NCI-H1105 treated with DMSO at 0.1 percent for 48 hours (cell line): ENCODE data around the gene COL23A1.

Source experiments
- DNase-seq: peaks from one replicate; lab custom pipeline; 2025; lab: John Stamatoyannopoulos, UW

The COL23A1 gene

DNA sequence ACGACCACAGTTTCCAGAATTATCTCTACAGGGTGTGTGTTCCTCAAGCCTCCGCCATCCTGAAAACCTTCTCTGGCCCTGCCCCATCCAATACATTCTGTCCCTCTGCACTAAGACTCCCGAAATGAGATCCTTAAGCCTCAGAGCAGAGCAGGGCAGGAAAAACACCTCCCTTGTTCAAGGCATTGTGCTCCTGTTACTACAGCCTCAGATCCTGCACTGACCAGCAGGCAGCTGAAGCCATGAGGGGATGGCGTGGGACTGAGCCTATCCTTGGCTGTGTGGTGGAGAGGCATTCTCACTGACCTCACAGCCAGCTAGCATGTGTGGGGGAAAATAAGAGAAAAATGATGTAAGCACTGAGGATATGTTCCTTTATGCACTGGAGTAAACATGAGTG is 250.9 kb downstream of the COL23A1 start:
- DNase-seq: no peak

DNA sequence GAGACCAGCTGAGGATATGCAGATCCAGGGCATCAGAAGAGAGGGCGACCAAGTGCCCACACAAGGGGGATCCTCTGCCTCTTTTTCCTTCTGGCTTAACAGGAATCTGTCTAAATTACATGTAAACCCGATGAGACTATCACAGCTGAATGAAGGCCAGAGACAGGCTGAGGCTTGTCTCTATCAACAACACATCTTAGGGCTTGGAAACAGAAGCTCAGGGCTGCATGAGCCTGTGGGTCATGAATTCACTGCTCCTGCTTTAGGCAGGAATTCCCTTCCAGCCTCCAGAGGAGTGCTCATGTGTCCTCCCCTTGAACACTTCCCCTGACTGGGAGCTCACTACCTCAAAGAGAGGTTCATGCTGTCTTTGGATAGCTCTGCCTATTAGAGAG is 251.4 kb downstream of the COL23A1 start:
- peak; percentile 9 for DNase-seq

DNA sequence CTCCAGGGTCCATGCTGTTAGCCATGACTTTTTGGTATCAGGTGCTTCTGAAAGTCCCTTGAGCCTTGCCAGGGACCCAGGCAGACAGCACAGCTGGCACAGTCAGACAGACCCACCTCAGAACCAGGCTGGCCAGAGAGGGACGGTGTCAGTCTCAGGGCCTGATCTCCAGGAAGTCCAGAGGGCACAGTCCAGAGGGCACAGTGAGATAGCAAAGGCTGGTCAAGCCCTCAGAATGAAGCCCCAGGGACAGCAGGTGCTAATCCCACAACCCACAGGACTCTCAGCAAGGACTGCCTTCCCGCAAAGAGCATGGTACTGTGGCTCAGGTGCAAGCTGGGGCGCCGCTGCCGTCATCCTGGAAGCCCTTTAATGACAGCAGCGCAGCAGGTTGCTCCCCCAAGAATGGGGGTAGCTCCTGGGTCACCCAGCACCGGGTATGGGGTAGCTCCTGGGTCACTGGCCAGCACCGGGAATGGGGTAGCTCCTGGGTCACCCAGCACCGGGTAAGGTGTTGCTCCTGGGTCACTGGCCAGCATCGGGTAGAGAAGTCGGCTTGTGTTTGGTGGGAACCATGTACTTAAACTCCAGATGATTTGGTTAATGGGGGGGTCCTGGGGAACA is 252.0 kb downstream of the COL23A1 start:
- DNase-seq: no peak

DNA sequence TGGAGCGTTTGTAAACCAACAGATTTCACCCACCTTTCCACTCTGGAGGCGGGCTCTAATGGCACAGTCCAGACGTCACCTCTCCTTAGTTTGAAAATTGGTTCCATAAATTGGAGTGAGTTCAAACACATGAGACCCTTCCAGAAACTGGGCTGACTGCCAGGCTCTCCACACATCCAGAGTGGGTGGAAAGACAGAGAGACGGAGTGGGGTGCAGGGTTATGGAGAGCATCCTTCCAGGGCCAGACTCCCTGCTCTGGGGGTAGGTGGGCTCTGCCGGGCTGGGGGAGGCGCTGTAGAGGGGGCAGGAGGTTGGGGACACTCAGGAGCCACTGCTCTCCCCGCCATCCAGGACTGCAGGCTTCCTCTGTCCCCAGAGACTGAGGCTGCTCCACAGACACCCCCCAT is 252.9 kb downstream of the COL23A1 start:
- DNase-seq: peak; percentile 55

DNA sequence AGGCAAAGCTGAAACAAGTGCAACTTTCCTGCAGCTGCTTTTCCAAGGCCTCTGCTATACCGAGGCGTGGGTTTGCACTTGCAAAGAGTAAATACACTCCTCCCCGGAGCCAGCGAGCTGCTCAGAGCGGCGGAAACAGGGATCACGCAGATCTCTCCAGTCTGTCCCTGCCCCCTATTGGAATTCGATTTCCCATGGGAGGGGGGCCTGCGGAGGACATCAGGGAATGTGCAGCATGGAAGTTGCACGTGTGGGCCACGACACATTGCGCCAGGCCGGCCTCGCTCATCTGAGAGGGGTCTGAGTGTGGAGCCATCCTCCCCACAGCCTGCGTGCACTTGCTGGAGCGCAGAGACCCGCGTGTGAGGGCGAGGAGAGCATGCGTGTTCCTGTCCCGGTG is 253.3 kb downstream of the COL23A1 start:
- no peak for DNase-seq

DNA sequence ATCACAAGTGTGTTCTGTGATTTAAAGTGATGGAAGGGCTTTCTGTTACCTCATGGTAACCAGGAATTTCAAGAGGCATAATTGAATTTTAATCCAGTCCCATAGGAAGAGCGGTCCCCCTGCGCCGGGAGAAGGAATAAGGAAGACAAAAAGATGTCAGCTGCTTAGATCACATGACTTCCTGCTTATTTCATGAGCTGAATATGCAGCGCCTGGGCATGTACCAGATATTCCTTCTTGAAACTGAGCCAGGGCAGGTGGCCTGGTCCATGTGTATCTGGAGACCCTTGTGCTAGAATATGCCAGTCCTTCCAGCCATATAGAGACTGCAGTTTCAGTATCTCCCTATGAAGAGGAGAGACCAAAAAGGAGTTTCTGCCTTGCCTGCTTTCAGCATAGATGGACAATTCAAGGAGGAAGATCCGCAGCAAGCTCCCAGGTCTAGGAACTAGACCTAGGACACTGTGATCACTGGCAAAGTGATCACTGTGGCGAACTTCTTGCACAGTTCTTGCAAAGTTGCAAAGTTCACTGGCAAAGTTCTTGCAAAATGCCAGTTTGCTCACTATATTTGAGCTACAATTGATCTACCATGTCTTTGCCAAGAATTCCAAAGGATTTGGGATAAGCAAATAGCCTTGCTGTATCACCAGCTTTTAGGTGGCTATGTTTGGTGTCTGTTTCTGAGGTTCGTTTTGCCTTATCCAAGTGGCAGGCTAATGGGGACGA is 254.7 kb downstream of the COL23A1 start:
- DNase-seq: peak; percentile 57

DNA sequence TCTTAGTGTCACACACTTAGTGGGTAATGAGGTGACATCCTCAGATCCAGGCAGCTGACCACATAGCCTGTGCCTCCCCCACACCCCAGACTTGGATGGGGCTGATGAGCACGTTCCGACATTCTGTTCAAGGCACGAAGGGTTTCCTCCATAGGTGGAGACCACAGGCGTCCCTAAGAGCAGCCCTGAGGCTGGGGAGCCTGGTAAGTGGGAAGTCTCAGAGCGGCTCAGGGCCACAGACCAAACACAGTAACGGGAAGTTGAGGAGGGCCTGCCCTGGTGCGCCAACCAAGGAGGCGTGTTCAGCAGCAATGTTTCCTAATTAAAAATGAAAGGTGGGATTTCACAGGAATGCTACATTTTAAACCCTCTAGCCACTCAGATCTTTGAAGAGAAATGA is 255.3 kb downstream of the COL23A1 start:
- no peak for DNase-seq

DNA sequence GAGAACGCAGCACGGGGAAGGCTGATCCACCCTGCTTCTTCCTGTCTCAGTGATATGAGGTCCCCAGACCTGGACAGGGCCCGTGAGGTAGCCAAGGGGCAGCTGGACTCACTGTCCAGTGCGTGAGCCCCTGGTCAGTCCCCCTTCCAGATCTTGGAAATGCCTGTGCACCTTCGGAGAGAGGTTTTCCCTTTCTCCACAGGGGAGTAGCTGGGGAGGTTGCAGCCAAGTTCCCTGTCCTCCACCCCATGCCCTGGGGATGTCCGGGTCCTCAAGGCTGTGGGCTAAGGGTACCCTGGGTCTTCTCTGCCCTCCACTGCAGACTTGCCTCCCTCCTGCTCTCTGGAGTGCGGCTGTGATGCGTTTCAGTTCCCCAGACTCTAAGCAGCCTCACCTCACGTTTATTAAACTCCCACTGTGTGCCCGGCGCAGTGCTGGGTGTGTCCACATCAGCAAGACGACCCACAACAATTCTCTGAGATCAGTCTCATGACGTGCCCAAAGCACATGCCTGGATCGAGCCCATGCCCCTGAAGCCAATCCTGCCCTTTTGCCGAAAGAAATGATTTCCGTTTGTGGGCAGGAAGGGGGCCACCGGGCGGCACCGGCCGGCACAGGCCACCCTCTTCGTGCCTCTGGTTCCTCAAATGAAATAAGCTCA is 256.2 kb downstream of the COL23A1 start:
- DNase-seq: no peak

DNA sequence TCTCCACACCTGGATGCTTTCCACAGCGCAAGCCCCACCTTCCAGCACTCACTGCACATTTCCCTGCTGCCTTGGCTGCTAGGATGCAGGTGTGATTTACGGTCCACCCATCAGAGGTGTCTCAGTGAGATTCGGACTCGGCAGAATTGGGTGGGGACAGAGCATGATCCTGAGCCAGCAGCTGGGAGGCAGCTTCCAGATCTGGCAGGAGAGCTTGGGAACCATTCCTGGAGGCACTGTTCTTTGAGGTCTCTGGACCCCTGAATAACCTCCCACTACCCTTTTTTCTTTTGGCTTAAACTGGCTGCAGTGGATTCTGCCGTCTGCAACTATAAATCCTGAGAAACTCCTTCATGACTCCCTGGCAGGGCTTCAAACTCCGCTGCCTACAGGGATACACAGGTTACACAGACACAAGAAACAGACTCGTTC is 258.0 kb downstream of the COL23A1 start:
- DNase-seq: no peak

DNA sequence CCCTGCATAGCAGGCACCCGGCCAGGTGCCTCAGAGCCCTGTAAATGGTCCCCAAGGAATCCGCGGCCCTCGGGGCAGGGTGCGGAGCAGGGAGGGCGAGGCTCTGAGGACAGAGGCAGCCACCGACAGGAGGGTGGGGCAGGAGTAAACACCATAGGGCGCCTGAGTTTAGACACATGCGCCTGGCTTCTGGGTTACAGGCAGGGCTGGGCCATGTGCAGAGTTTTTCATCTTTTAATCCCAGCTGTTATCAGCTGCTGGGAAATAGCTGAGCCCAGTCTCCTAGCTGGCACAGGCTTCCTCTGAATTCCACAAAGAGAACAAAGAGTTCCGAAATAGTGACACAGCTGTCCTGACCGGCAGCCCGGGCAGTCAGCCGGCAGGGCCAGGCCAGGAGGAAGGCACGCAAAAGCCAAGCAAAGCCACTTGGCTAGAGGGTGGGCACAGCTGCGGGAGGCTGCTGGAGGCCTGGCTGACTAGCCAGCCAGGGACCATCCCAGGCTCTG is 258.6 kb downstream of the COL23A1 start:
- no peak for DNase-seq

DNA sequence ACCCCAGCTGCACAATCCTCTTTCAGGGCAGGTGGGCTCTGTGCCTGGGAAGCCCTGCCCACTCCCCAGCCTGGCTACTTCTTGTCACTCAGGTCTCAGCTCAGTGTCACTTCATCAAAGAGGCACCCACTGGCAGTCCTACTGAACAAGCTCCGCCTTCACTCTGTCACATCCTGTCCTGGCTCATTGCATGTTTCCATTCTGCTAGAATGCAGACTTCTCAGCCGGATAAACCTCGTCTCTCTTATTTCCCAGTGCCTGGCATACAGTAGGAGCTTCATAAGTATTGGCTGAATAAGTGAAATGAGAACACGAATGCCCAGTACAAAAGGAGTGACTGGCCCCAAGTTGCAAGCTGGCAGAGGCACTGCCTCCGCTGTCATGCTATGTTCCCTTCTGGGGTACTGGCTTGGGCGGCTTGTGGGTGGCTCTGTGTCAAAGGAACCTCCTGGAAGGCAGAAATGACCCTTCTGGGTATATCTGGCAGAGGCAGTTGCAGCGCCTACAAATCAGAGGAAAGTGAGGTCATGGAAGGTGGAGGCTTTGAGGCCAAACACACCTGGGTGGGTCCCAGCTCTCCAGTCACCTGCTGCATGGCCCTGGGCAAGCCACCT is 259.3 kb downstream of the COL23A1 start:
- no peak for DNase-seq

DNA sequence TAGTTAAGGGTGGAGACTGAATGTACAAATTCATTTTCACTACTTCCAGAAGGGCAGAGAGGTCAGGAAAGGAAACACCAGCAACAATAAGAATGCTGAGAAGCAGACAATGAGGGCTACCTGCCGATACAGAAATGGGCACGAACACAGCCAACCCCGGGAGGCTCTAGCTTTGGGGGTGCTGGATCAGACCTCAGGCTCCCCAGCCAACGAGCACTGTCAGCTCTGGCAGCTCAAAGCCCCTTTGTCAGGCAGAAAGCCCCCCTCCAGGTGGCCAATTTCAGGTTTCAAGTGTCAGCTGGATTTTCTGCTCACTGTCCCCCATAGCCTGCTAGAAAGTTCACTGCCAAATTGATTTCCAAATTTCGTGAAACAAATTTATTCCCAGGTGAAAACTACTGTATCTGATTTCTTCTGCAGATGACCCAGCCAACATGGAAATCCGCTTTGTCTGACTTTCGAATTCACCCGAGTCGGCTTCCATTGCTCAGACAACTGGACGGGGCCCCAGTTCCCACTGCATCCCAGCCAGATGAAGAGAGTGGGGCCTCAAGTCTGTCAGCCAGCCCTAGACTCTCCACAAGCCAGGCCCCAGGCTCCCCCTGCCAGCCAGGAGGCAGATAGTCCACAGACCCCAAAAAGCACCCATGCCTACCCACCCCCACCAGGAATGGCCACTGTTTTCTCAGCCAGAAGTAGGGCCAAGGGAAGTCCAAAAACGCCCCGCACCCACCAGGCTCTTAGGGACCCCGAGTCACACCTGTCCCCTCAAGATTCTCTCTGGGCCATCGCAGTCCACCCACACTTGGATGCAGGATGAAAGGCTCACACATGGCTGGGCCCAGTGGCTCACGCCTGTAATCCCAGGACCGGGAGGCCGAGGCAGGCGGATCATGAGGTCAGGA is 261.1 kb downstream of the COL23A1 start:
- no peak for DNase-seq

DNA sequence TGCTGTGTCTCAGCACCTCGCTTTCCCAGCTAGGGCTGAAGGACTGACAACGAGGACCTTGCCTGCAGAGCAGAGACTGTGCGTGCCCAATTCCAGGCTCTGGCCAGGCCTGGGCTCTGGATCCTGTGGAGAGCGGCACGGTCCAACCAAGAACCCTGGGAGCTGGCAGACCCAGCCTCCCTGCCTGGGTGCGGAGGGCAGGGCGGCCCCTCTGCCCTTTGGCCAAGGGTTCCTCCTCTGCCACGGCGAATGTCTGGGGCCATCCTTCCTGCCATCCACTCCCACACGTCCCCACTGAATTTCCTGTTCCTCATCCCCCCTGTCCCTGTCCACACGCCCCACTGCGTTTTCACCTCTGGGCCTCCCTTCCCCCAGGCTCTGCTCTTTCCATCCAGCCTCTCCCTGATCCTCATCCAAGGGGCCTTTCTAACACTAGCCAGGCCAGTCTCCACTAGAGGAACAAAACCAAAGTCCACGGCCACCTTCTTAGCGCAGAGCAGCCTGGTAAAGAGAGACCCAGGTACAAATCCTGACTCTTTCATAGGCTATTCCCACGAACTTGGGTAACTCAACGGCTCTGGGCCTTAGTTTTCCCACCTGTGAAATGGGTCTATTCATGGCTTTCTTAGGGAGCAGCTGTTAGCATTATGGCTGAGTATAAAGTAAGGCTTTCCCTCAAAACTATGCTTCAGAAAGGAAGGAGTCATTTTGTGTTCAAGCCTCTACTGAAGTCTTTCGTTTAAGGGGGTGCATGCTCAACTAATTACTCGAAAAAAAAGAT is 262.1 kb downstream of the COL23A1 start:
- DNase-seq: no peak

DNA sequence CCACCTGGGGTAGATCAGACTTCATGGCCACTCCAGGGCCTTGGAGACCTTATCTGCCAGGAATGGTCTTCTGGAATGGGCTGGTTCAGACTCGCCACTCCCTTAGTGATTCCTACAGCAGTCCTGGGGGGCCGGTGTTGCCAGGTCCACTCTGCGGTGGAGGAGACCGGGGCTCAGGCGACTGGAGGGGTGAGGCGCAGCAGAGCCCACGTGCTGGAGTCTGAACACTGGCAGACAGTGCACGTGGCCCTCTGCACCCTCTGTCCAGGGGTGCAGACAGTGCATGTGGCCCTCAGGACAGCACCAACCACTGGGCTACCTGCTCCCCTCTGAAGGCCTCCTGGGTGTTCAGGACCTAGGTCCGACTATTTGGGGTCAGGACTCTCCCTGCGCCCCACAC is 262.7 kb downstream of the COL23A1 start:
- no peak for DNase-seq

DNA sequence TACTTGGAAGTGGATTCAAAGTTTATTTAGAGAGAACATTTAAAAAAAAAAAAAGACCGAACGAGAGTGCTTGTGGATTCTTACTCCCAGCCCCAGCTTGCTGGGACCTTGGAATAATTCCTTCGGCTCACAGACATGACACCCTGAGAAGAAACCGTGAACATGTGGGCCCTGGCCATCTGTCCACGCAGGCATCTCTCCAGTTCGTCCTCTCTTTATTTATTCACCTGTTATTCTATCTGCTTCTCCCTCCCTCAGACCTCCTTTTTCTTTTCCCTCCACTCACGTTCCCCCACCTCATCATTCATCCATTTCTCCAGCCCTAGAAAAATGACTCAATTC is 263.8 kb downstream of the COL23A1 start:
- no peak for DNase-seq

DNA sequence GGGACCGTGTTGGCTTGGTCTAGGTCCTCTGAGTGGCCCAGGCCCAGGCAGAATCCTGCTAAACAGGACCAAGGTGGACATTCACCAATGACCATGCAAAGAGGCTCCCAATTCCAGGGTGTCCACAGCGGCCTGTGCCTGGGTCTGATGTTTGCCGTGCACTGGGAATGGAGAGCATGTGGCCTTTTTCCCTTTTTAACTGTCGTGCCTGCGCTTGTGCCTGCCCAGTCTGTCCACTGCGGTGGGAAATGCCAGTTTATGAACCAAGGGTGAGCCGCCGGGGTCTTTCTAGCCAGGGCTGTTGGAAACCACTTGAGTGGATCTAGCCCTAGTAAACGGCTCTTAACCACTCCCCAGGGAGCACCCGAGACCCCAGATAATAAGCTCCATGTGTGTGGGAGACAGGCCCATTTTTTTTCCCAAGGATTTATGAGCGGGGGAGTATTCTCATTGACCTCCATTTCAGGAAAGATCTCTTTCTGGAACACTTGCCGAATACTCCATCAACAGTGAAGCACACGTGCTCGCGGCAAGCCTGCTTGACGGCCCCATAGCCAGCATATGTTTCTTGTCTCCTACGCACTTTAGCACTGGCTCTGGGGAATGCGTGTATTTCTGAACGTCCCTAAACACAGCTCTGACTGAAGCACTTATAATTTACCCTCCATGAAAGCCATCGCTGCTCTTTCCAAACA is 264.4 kb downstream of the COL23A1 start:
- DNase-seq: no peak

DNA sequence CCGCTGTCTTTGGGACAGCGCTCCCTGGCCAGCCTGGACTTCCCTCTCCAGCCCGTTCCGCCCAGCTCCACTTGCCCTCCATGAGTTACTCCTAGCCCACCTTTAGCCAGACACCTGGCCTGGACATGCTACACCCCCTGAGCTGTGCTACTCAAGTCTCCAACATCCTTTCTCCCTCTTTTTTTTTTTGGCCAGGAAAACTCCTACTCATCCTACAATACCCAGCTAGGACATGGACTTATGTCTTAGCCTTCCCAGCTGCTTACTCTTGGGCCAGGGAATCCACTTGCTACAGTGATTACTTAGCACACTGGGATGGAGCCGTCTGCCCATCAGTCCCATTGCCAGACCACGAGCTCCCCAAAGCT is 264.9 kb downstream of the COL23A1 start:
- DNase-seq: no peak

DNA sequence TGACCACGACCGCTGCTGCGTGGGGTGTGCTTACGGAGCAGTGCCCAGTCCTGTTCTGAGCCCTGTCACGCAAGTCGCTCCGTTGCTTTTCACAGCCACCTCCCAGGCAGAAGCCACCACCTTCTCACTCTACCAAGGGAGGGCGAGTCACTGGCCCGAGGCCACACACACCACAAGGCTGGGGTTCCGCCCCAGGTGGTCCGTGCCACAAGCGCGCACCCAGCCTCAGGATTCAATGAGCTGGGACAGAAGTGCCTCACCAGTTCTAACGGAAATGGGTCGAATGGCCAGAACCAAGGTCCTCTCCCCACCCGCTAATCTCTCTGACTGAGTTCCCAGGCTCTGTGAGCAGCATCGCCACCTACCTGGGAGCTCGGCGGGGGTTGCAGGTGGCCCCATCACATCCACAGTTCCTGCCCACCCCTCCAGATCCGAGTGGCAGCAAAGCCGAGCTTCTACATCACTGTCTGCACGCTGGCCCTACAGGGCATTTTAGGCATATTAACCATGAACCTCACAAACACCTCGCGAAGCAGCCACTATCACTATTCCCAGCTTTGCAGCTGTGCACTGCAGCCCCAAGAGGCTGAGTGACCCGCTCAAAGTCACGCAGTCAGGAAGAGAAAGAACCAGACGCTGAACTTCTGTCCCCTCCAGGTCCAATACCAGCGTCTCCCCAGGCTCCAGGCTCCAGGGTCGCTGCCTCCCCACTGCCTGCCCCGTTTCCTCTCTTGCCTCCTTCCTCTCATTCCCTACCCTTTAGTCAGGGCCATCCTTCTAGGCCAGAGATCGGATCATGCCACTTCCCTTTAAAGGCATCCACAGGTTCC is 265.5 kb downstream of the COL23A1 start:
- DNase-seq: peak; percentile 1

DNA sequence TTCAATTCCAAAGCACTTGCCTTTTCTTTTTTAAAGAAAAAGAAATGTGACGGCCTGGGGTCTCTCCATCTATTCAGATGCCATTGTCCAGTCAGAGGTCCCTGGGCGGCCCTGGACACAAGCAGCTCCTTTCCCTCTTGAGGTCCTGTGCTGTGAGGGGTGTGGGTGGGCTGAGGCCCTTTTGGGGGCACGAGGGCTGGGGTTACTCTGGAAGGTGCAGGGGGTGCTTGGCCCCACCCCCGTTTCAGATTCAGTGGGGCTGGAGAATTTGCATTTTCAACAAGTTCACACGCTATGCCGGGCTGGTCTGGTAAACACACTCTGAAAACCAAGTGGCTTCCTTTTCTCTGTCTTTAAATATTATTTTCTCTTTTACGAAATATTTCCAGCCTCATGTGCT is 266.2 kb downstream of the COL23A1 start:
- no peak for DNase-seq

DNA sequence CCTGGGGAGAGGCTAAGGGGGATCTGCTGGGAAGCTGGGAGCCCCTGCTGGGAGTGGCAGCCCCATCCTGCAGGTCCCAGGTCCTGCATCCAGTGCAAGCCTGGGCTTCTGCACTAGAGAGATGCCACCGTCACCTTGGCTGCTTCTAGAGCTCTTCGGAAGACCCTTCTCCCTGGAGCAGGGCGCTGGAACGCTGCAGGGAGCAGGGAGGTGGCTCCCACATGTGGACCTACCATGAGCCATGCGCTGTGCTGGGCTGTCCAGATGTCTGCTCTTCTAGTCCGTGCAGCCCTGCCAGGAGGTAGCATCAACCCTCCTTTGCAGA is 266.7 kb downstream of the COL23A1 start:
- no peak for DNase-seq
